HG02870 (cell line): ENCODE measurements around the gene POC1B.

Experiments used
- ATAC-seq: cut with Tn5 transposase; IDR thresholded peaks from one replicate; pipeline ENCODE4 v1.9.1; 2021; ENCODE audit warnings: mild to moderate bottlenecking, moderate library complexity; ENCODE audit not compliant: unreplicated experiment

Gene POC1B

DNA sequence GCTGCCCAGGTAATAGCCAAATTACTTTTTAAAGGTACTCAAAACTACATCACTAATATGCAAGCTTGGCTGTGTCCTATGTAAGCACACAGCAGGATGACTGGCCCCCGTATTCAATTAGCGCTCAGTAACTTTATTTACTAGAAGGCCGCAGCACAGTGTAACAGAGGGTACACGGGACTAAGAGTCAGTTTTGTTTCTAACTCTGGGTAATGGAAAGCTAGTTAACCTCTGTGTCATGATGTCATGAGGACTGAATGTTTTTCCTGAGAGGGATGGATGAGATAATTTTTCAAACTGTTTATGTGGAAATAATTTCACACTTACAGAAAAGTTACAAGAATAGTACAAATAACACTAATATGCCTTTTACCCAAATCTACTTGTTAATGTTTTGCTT, 28.4 kb downstream of the POC1B start:
- ATAC-seq, result no peak

DNA sequence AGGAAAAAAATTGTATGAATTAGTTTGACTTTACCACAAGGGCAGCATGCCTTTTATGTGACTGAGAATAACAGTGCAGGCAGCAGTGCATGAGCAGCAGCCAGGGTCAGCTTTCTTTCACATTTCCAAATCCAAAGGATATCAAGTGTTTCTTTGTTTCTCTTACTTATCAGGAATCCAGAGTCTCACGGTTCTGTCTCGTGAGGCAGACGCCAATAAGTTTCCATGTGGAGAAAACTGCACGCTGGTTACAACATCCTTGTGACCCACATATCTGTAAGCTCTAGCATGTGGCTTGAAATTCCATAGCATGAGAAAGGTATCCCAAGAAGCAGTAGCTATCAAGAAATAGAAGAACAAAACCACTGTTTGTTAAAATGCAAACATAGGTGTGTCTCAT, 28.8 kb downstream of the POC1B start:
- ATAC-seq, result no peak

DNA sequence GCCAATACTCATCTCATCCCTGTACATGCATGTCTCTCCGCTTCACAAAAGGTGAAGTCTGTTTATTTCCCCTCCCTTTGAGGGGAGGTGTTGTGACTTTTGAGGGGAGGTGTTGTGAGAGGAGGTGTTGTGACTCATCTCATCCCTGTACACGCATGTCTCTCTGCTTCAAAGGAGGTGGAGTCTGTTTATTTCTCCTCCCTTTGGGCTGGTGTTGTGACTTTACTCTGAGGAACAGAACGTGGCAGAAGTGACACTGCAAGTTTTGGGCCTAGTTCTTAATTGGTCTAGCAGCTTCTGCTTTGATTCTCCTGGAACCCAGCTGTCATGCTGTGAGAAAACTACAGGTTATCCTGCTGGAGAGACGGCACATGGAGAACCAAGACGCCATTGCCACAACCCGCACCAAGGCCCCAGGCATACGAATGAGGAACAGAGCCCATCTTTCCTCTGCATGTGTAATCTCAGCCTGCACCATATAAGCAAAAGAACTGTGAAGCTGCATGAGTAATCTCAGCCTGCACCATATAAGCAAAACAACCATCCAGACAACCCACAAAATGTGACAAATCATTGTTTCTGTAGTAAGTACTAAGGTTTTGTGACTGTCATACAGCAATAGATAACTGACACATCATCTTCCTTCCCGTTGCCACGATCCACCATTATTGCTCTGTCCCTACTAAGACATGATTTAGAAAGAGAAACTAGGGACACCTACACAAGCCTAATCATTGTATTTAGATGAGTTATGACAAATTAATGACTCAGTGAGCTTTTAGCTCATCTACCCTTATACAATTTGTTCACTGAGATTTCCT, 31.2 kb downstream of the POC1B start:
- ATAC-seq, result peak; percentile 75

DNA sequence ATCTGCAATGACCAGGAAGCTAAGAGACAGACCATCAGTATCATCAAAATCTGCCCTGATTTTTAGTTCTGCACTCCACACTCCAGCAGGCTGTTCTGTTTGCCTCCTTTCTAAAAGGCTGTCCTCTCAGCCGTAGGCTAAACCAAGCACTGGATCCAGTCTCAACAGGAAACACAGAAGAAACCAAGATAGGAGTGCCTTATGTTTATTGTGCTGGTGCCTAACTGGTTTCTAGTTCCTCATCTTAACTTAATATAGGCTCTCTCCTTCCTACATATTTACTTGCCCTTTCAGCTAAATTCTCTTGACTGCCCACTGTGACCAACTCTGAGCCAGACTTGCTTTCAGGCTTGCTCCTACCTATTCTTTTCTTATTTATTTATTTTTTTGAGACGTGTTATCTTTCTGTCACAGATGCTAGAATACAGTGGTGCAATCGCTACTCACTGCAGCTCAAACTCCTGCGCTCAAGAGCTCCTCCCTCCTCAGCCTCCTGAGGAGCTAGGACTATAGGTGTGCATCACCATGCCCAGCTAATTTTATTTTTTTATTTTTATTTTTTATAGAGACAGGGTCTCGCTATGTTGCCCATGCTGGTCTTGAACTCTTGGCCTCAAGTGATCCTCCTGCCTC, 32.1 kb downstream of the POC1B start:
- ATAC-seq, result no peak

DNA sequence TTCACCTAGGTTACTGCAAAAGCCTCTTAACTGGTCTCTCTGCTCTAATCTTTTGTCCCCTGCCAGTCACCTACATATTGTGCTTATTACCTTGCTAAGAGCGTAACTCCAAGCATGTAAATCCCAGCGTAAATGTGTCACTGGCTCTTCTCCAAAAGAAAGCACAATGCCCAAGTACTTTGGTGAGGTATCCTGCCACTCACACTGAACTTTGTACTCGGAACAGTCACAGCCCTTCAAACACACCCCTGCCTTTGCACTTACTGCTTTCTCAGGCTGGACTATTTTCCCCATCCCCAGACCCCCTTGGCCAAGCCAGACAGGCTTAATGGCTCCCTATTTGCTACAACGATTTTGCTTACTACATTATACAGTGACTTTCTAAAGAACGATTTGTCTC, 33.0 kb downstream of the POC1B start:
- no peak for ATAC-seq

DNA sequence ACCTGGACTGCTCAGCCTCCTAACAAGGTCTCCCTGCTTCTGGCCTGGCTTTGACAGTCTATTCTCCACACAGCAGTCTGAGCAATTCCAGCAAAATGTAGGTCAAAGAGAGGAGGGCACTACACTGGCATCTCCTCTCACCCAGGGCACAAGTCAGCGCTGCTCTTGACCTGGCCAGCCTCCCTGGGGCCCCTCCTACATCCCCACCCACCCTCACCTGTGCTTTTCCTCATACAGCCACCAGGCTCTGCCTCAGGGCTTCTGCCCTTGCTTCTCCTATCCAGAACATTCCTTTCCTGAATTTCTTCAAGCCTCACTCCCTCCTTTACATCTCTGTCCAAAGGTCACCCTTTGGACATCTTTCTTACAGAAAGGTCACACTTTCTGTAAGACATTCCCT, 34.9 kb downstream of the POC1B start:
- no peak for ATAC-seq

DNA sequence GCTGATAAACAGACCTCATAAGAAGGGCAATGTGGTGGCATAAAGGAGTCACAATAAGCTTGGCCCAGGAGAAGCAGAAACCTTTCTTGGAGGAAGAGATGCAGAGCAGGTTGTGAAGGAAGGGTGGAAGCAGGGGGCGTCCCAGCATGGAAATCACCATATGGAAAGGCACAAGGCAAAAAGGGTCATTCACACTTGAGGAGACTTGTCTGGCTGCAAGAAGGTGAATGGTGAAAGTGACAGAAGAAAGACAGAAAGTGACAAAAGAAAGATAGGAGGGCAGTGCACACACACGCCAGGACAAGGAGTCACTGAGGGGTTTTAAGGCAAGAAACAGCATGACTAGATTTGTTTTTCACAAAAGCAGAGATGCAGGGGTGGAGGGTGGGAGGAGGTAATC, 39.6 kb downstream of the POC1B start:
- ATAC-seq, result no peak

DNA sequence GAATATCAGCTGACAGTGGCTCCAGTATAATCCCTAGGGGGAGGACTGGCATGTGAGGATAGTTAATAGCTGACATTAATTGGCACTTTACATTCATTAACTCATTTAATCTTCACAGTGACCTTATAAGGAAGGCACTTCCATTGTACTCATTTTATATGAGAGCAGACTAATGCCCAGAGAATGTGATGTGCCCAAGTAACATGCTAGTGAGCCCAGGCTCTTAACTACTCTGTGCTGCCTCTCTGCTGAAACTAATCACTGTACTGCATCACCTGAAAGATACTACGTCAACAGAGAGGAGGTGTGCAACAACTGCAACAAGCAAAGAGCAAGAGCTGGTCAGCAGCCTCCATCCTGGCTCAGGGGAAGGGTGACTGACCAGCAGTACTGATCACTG, 41.4 kb downstream of the POC1B start:
- no peak for ATAC-seq

DNA sequence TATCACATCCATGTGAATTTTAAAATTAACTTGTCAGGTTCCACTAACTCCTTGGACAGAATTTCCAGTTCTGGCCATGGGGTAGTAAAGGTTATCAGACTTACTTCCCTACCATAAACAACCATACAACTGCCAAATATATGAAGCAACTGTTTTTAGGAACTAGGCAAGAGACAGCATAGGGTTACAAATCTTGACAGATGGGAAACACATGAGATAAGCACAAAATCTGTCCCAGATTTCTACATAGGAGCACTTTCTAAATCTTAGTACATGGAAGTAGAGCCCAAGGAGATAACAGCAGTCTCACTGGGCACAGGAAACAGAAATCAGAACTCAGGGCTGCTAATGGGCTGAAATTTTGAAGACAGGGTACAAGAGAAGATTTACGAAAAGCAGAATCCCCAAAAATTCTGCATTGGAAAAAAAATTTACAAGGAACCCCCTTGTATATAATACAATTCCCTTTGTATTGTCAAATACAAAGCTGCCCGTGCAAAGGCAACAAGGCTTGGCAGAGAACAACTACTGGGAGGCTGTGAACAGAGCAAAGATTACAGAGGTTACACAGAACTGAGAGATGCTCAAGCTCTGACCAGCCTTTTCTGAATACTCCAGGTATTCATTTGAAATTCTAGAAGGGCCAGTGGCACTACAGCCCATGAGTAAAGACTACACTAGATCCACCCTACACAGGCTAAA, 44.5 kb downstream of the POC1B start:
- no peak for ATAC-seq

DNA sequence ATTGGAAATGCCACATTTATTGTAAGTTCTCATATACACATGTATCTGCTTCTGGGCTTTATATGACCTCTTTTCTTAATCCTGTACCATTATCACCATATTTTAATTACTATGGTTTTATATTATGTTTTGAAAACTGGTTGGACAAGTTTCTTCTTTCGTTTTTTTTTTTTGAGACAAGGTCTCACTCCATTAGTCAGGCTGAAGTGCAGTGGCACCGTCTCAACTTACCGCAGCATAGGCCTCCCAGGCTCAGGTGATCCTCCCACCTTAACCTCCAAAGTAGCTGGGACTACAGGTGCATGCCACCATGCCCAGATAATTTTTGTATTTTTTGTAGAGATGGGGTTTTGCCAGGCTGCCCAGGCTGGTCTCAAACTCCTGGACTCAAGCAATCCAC, 45.9 kb downstream of the POC1B start:
- ATAC-seq, result no peak

DNA sequence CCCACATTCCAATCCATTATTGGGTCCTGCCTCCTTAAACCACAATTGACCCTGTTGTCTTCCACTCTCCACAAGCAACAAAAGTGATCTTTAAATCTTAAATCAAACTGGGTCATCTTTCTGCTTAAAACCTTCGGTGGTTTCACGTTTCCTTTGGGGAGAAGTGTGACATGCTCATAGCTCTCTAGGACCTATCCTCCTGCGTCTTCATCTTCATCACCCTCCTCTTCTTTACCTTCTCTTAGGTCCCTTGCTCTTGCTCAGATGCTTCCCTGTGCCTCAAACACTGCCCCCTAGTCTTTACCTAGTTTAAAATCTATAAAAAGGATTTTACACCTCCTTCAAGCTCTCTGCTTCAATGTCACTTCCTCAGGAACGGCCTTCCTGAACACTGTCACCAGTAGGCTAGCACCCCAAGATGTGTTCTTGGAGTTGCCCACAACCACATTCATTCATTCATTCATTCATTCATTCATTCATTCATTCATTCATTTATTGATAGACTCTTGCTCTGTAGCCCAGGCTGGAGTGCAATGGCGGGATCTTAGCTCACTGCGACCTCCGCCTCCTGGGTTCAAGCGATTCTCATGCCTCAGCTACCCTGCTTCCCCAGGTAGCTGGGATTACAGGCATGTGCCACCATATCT, 48.1 kb downstream of the POC1B start:
- ATAC-seq, result no peak

DNA sequence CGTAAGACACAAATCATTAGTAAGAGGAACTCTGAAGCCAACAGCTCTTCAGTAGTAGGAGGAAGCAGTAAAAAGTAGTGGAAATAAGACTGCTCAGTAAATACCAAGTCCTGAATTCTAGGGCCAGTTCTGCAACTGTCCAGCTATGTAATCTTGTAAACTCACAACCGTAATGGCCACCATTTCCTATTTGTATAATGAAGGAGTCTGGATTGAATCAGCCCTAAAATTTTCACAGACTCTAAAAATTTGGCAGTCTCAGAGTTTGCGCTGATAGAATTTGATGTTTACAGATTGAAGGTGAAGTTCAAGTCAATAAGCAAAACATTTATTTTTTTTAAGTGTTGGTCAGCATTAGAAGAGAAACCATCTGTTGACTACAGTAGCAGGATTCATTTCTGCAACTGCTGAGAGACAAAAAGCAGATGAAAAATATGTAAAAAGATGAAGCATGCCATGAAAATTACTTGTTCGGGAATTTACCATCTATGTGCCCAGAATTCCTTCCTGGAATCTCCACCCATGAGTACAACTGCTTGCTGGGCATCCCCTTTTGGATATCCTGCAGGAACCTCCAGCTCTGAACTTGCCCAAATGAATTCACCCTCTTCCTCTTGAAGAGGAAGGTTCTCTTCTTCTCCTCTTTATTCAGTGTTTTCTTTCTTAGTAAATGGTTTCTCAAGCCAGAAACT, 48.8 kb downstream of the POC1B start:
- no peak for ATAC-seq

DNA sequence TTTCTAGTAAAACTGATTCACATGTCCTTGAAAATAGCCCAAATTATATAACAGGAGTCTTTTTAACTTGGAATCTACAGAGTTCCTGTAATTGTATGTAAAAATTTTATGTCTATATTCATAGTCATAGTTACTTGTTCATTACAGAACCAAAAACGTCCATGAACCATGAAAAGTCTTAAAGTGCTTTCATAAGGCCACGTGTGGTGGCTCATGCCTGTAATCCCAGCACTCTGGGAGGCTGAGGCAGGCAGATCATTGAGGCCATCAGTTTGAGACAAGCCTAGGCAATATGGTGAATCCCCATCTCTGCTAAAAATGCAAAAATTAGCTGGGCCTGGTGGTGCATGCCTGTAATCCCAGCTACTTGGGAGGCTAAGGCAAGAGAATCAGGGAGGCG, 49.6 kb downstream of the POC1B start:
- ATAC-seq, result peak; percentile 41

DNA sequence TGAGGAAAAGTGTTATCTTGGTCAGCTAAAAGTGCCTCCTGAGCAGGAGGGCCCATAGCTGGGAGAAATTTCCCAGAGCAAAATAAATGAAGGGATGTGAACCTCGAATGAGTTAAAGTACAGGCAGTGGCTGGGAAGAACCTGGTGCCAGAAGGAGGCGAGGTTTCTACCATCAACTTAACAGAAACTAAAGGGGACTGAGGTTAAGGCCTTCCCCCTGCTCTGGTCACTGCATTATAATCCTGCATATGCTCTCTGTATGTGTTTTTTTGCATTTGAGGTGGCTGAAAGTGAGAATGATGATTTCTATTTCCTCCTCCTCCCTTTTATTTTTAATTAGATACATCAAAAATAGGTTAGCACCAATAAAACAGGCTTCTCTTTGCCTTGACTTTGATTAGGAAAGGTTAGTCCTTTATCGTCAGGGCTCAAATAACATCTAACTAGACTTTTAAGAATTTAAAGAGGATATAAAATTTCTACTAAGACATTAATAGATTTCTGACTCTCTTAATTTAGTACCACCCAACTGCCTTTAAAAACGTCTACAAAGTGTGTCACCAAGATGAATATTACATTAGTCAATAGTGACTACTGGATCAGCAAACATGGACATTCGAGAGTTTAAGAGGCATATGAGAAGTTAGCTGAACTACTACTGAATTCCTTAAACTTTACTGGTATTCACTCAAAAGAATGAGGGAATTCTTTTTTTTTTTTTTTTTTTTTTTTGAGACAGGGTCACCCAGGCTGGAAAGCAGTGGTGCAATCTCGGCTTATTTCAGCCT, 50.5 kb downstream of the POC1B start:
- peak; percentile 39 for ATAC-seq

DNA sequence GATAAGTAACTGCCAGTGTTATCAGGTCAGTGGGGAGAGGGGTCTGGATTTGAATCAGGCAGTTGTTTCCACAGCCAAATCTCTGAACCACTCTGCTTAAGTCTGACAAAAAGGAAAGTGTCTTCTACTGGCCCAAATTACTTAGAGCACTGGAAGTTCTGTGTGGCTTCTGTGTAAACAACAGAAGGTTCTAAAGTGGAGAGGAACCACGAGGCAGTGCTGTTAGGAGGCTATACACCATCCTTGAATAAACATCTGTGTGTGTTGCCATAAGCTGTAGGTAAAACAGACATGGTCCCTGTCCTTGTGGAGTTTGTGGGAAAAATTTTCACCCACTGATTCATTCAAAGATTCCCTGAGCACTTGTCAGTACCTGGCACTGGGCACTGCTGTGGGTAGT, 51.2 kb downstream of the POC1B start:
- no peak for ATAC-seq

DNA sequence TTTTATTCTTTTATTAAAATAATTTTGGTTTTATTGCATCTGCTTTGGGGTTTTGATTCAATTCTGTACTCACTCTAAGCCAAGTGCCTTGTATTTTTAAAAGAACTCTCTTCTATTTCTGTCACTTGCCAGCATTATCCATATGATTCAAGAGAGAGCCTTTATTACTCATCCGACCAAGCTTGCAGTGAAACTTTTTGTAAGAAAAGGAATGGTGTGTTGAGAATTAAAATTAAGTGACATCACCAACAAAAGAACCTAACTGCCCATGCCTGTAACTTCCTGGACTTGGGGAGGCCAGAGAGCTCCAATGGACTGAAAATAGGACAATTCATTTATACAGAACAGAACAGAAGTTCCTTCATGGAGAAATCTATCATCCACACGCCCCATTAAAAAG, 53.3 kb downstream of the POC1B start:
- peak; percentile 27 for ATAC-seq

DNA sequence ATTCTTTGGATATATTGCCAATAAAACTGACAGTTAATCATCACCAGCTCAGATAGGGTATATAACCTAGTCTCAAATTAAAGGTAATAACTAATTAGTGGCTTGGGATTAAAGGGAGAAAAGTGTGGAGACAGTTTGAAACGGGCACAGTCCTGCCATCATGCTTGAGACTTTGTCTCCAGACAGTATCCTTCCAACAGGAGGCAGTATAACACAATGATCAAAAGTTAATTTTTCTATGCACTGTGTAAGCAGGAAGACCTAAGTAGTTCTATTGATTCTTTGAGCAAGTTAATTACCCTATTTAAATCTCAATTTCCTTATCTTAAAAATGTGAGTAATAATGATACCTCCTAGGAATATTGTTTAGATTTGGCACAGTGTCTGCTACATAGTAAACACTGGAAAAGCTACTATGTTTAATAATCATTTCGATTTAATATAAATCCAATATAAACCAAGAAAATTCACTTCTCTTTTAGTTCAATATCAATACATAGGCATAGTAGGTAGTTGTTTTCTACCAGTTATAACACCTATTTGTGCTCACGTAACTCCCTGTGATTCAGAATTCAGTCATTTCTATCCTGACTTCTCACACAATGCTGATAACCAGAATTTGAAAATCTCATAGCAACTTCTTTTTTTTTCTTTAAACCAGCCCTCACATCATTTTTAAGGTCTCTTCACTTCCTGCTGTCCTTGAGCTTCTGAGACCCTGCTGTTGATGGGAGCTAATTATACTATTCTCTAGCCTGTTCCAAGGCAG, 54.9 kb downstream of the POC1B start:
- peak; percentile 27 for ATAC-seq

DNA sequence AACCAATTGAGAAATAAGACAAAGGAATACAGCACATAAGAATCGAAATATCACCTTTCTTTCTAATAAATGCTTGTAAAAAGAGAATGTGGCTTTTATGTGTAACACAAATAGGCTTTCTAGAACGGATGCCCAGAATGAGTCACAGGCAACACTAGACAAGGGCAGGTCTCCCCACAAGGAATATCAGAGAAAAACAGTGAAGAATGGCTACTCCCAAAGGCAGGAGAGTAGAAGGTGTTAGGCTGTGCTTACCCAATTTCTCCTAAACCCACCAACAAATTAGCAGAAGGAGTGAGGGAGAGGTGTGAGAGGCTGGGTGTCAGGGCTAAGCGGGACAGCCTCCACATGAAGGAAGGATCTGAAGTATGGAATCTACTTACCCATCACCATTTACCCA, 56.5 kb downstream of the POC1B start:
- ATAC-seq, result peak; percentile 64

DNA sequence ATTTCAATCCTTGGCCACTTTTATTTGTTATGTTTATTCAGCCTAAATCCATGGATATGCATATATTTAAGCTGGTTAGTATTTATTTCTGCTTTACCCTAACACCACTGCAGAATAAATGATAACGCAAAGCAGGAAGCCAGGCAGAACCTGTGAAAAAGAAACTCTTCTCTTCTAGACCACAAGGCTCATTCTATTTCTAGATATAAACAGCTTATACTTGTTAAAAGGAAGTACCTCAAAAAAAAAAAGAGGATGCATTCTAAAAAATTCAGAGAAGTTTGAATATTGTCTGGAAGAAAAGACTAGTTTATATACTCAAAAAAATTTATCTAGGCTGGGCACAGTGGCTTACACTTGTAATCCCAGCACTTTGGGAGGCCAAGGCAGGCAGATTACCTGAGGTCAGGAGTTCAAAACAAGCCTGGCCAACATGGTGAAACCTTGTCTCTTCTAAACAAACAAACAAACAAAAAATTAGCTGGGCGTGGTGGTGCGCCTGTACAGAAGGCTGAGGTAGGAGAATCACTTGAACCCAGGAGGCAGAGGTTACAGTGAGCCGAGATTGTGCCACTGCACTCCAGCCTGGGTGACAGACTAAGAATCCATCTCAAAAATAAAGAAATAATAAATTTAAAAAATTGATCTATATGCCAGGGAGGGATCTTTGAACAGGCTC, 57.1 kb downstream of the POC1B start:
- peak; percentile 71 for ATAC-seq
